Hepatocyte (in vitro differentiated cells): ENCODE measurements around the gene SLC47A1.

Source experiments
- EZH2 ChIP-seq: fragments of 200-600 bp; sonication (generic); IDR thresholded peaks from 2 replicates; pipeline ENCODE4 v1.6.1; 2016; ENCODE audit warnings: antibody characterized with exemption, mild to moderate bottlenecking, borderline replicate concordance
- EZH2phosphoT487 ChIP-seq: fragments of 200-600 bp; sonication (generic); IDR thresholded peaks from one replicate; pipeline ENCODE4 v1.6.1; 2018; ENCODE audit warnings: antibody characterized with exemption, mild to moderate bottlenecking, low read depth, moderate library complexity; ENCODE audit not compliant: unreplicated experiment, severe bottlenecking
- TF ChIP-seq, protein P1 (sequence below): fragments of 200-600 bp; sonication (generic); IDR thresholded peaks from 2 replicates; pipeline ENCODE4 v1.5.1; 2016; ENCODE audit warnings: antibody characterized with exemption, mild to moderate bottlenecking; ENCODE audit not compliant: poor library complexity

DNA sequence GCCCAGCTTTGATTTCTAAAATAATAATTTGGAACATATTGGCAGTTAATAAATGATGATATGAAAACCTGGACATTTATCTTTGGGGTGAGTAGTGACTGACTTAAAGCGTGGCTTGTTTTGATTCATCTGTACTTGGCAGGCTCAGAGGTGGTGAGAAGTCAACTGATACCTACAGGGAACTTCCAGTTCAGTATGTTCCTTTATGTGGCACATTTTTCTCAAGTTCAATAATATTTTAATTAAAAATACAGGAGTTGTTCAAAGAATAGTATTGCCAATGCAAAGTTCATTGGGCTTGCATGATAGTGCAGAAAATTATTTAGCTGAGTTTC is 34.3 kb downstream of the SLC47A1 start:
- TF ChIP-seq, protein P1, sequence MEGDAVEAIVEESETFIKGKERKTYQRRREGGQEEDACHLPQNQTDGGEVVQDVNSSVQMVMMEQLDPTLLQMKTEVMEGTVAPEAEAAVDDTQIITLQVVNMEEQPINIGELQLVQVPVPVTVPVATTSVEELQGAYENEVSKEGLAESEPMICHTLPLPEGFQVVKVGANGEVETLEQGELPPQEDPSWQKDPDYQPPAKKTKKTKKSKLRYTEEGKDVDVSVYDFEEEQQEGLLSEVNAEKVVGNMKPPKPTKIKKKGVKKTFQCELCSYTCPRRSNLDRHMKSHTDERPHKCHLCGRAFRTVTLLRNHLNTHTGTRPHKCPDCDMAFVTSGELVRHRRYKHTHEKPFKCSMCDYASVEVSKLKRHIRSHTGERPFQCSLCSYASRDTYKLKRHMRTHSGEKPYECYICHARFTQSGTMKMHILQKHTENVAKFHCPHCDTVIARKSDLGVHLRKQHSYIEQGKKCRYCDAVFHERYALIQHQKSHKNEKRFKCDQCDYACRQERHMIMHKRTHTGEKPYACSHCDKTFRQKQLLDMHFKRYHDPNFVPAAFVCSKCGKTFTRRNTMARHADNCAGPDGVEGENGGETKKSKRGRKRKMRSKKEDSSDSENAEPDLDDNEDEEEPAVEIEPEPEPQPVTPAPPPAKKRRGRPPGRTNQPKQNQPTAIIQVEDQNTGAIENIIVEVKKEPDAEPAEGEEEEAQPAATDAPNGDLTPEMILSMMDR: no peak
- TF ChIP-seq EZH2 (no peak), EZH2phosphoT487 (no peak)
